Esophagus muscularis mucosa (tissue), 4 donors: ENCODE measurements around the gene AGAP1. TPM values are rescaled to one million over a fixed set of nuclear protein-coding genes. Genes with fewer than 3 reads are reported as not detected.

Source experiments
- DNase-seq: peaks from one replicate; pipeline ENCODE4 v3.0.0-alpha.2; 2017; ENCODE audit errors: extremely low spot score
- H3K27ac ChIP-seq, 4 donors: fragments of 200-600 bp; sonication (generic); replicated peaks in 1 of 4; 1 replicate in 3 of 4; 2 replicates in 1 of 4; pipeline ENCODE4 v1.5.1; 2016 to 2019; ENCODE audit warnings: mild to moderate bottlenecking in 1 of 4
- H3K27me3 ChIP-seq, 4 donors: fragments of 200-600 bp; sonication (generic); one replicate each; pipeline versions ENCODE4 v1.5.1 to v1.6.0; 2016 to 2019
- H3K36me3 ChIP-seq, 4 donors: fragments of 200-600 bp; sonication (generic); one replicate each; pipeline ENCODE4 v1.5.1; 2016 to 2019
- H3K4me1 ChIP-seq, 4 donors: fragments of 200-600 bp; sonication (generic); one replicate each; pipeline ENCODE4 v1.5.1; 2016 to 2019
- H3K4me3 ChIP-seq, 4 donors: fragments of 200-600 bp; sonication (generic); 1 replicate in 2 of 4; 2 replicates in 2 of 4; pipeline ENCODE4 v1.5.1; 2016 to 2019; ENCODE audit warnings: mild to moderate bottlenecking in 4 of 4, moderate library complexity in 1 of 4
- H3K9me3 ChIP-seq, 4 donors: fragments of 200-600 bp; sonication (generic); 1 replicate in 3 of 4; 2 replicates in 1 of 4; pipeline ENCODE4 v1.5.1; 2016 to 2019
- EP300 ChIP-seq: sonication (generic); formaldehyde crosslinking; IDR thresholded peaks from one replicate; pipeline ENCODE4 v1.6.1; 2017; ENCODE audit warnings: antibody characterized with exemption
- POLR2A ChIP-seq: fragments of 450-650 bp; IDR thresholded peaks from one replicate; pipeline ENCODE4 v1.6.1; 2017; ENCODE audit warnings: antibody characterized with exemption, moderate library complexity, mild to moderate bottlenecking, low read depth
- POLR2AphosphoS5 ChIP-seq, 2 donors: sonication (generic); formaldehyde crosslinking; IDR thresholded peaks; one replicate each; pipeline ENCODE4 v1.6.1; 2017; ENCODE audit warnings: antibody characterized with exemption in 2 of 2
- WGBS: methylation state at CpG from one replicate; pipeline ENCODE4 v1.1.5; 2018; 5-methylcytosine and 5-hydroxymethylcytosine counted together
- intact Hi-C: fragments of 100-400 bp; cut with DNase I; formaldehyde crosslinking; loops from one replicate; pipeline ENCODE4 v1.15.1; 2023
- total RNA-seq, 4 donors: library from RNA; depleted of rRNA; stranded (reverse); fragments of >200 nt; gene quantifications; one replicate each; pipeline versions ENCODE4 v1.1.0 to v1.2.1, GENCODE V29; 2016
- TF ChIP-seq, protein P1 (sequence below), 3 experiments: fragments of 200-600 bp in 2 of 3; fragments of 450-650 bp in 1 of 3; sonication (generic) in 2 of 3; IDR thresholded peaks; one replicate each; pipeline ENCODE4 v1.5.1; 2017 to 2019; ENCODE audit warnings: antibody characterized with exemption in 3 of 3, mild to moderate bottlenecking in 2 of 3, moderate library complexity in 1 of 3

AGAP1 gene
- total RNA-seq, 4 donors from 2014 or later, result 37.9 to 62.4 (median 47.2) TPM

DNA sequence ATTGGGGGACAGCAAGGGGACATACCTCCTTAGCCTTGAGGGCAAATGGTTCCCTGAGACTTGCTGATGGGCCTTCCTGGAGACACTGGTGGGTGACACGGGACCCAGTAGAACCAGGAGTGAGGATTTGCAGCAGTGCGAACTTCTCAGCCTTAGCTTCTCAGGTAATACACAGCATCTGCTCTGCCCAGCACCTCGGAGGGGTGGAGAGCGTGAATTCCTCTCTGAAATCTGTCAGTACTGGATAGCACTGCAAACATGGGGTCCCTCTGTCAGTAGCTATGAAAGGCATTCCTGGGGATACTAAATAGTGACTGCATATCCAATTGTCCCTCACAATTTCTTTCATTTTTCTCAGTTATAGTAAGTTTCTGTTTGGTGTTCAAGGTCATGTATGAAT is 522.7 kb downstream of the AGAP1 start:
- Histone ChIP-seq H3K36me3 (peaks cover 0 to 19% (median 6%) of the 10 kb centered on the region in 4 donors), H3K4me3 (no peak overlapping the region), H3K27me3 (no peaks in the 10 kb centered on the region), H3K9me3 (no peaks in the 10 kb centered on the region), H3K4me1 (peaks cover 0 to under 1% (median 0%) of the 10 kb centered on the region in 4 donors), H3K27ac (no peak overlapping the region)
- DNase-seq, result no peak
- intact Hi-C loops, result no loop called here
- no peak for TF ChIP-seq EP300
- no peak for TF ChIP-seq POLR2A
- no peak for TF ChIP-seq POLR2AphosphoS5 (IDR thresholded peaks at IDR 0.05)
- TF ChIP-seq, protein P1, sequence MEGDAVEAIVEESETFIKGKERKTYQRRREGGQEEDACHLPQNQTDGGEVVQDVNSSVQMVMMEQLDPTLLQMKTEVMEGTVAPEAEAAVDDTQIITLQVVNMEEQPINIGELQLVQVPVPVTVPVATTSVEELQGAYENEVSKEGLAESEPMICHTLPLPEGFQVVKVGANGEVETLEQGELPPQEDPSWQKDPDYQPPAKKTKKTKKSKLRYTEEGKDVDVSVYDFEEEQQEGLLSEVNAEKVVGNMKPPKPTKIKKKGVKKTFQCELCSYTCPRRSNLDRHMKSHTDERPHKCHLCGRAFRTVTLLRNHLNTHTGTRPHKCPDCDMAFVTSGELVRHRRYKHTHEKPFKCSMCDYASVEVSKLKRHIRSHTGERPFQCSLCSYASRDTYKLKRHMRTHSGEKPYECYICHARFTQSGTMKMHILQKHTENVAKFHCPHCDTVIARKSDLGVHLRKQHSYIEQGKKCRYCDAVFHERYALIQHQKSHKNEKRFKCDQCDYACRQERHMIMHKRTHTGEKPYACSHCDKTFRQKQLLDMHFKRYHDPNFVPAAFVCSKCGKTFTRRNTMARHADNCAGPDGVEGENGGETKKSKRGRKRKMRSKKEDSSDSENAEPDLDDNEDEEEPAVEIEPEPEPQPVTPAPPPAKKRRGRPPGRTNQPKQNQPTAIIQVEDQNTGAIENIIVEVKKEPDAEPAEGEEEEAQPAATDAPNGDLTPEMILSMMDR (IDR thresholded peaks at IDR 0.05), result no peak
- 87% methylated on average over 3 of the region's 4 CpGs for WGBS

- H3K27me3 ChIP-seq, result no peaks in the 10 kb centered on the region
- peaks cover 0 to 19% (median 6%) of the 10 kb centered on the region in 4 donors for H3K36me3 ChIP-seq
- H3K27ac ChIP-seq, result no peak overlapping the region
- DNase-seq, result no peak
- no peak for TF ChIP-seq EP300
- TF ChIP-seq, protein P1 (IDR thresholded peaks at IDR 0.05), result no peak
- no peak for TF ChIP-seq POLR2A
- no peak for TF ChIP-seq POLR2AphosphoS5 (IDR thresholded peaks at IDR 0.05)
- H3K4me3 ChIP-seq, result no peak overlapping the region
- WGBS, result 92% methylated on average over 3 of the region's 3 CpGs
- peaks cover 0 to 10% (median 5%) of the 10 kb centered on the region in 4 donors for H3K4me1 ChIP-seq
- intact Hi-C loops, result no loop called here
- no peaks in the 10 kb centered on the region for H3K9me3 ChIP-seq
These were observed 523.6 kb downstream of the AGAP1 start for GRCh38 chr2:236017446-236017845.

DNA sequence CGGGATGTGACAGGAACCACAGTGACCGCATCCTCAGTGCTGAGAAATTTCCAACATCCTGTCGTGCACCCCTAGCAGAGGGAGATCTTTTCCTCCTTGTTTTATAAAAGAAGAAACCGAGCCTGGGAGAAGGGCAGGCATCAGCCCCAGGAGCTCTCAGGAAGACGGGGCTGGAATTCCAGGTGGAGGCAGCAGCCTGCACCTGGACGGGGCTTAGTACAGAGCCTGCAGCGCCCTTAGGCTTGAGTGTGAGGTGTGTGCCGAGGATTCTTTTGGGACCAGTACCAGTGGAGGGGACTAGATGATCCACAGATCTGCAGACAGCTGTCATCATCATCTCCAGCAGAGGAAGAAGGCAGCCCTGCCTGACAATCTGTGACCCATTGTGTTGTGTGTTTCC is 525.6 kb downstream of the AGAP1 start:
- Histone ChIP-seq H3K4me3 (no peak overlapping the region), H3K27me3 (no peaks in the 10 kb centered on the region), H3K36me3 (peaks cover 0 to 19% (median 6%) of the 10 kb centered on the region in 4 donors), H3K9me3 (no peaks in the 10 kb centered on the region), H3K4me1 (peaks cover 0 to 13% (median 5%) of the 10 kb centered on the region in 4 donors), H3K27ac (no peak overlapping the region)
- WGBS, result 100% methylated on average over 6 of the region's 8 CpGs
- no peak for DNase-seq
- intact Hi-C loops, result no loop called here
- TF ChIP-seq, protein P1 (IDR thresholded peaks at IDR 0.05), result no peak
- no peak for TF ChIP-seq POLR2AphosphoS5 (IDR thresholded peaks at IDR 0.05)
- TF ChIP-seq EP300, result no peak
- TF ChIP-seq POLR2A, result no peak

- no peak for DNase-seq
These were observed 527.7 kb downstream of the AGAP1 start for GRCh38 chr2:236021499-236022057.

More at GRCh38 chr2:236021499-236022057, 527.7 kb downstream of the AGAP1 start:
- intact Hi-C loops, result no loop called here
- WGBS, result 95% methylated on average over 14 of the region's 14 CpGs
- Histone ChIP-seq H3K4me3 (no peak overlapping the region), H3K9me3 (no peaks in the 10 kb centered on the region), H3K4me1 (peaks cover 0 to 20% (median 5%) of the 10 kb centered on the region in 4 donors), H3K36me3 (peaks cover 0 to 19% (median 6%) of the 10 kb centered on the region in 4 donors), H3K27ac (no peak overlapping the region), H3K27me3 (no peaks in the 10 kb centered on the region)
- TF ChIP-seq EP300, result no peak
- no peak for TF ChIP-seq POLR2A
- TF ChIP-seq POLR2AphosphoS5 (IDR thresholded peaks at IDR 0.05), result no peak
- TF ChIP-seq, protein P1 (IDR thresholded peaks at IDR 0.05), result no peak
